Measurements from ENCODE around the gene CEP57L1.

CEP57L1 gene

GRCh38 chr6:109095036-109095834, at the start of gene CEP57L1:
CEP57L1 (plus strand) TSS chr6:109095507; CDS start chr6:109145222, 49,715 bp downstream.
- Histone ChIP-seq H3K4me2 (peak within 1 kb of the TSS; percentile 36; the same call in 1 of the 2 replicates), H3K79me2 (ENCODE audit: insufficient read depth, low read depth) (peaks cover 22% of the 10 kb centered on the region; the same call in 1 of the 2 replicates), H3K27ac (peak within 1 kb of the TSS; percentile 93), H3K4me1 (ENCODE audit: low read depth, poor library complexity, severe bottlenecking) (peaks cover 18% of the 10 kb centered on the region), H3K4me3 (IDR thresholded peaks at IDR 0.05; ENCODE audit: insufficient read depth, low read depth, low read length) (no peak within 1 kb of the TSS), H3K36me3 (ENCODE audit: insufficient read depth) (no peaks in the 10 kb centered on the region), H2AFZ (ENCODE audit: low read depth) (peak within 1 kb of the TSS; percentile 88), H3K9ac (peak within 1 kb of the TSS; percentile 76), H4K20me1 (ENCODE audit: insufficient read depth) (no peaks in the 10 kb centered on the region), H3K27me3 (ENCODE audit: insufficient read depth, low read depth) (no peaks in the 10 kb centered on the region)
- TF ChIP-seq CTCF (conservative IDR thresholded peaks at IDR 0.05; ENCODE audit: low read depth, low read length), result no peak

GRCh38 chr6:109048176-109048575, 47.1 kb upstream of the CEP57L1 start:
- Histone ChIP-seq H3K27ac (no peak overlapping the region), H3K36me3 (ENCODE audit: insufficient read depth) (no peaks in the 10 kb centered on the region), H3K4me1 (ENCODE audit: low read depth, poor library complexity, severe bottlenecking) (peaks cover 29% of the 10 kb centered on the region), H4K20me1 (ENCODE audit: insufficient read depth) (no peaks in the 10 kb centered on the region), H3K9ac (no peak overlapping the region), H3K79me2 (ENCODE audit: insufficient read depth, low read depth) (no peaks in the 10 kb centered on the region), H3K27me3 (ENCODE audit: insufficient read depth, low read depth) (no peaks in the 10 kb centered on the region), H3K4me2 (no peak overlapping the region), H2AFZ (ENCODE audit: low read depth) (no peak overlapping the region), H3K4me3 (IDR thresholded peaks at IDR 0.05; ENCODE audit: insufficient read depth, low read depth, low read length) (no peak overlapping the region)
- TF ChIP-seq CTCF (conservative IDR thresholded peaks at IDR 0.05; ENCODE audit: low read depth, low read length), result no peak

- Histone ChIP-seq H3K36me3 (ENCODE audit: insufficient read depth) (no peaks in the 10 kb centered on the region), H3K4me2 (no peak overlapping the region), H2AFZ (ENCODE audit: low read depth) (no peak overlapping the region), H3K27me3 (ENCODE audit: insufficient read depth, low read depth) (no peaks in the 10 kb centered on the region), H3K79me2 (ENCODE audit: insufficient read depth, low read depth) (no peaks in the 10 kb centered on the region), H3K4me1 (ENCODE audit: low read depth, poor library complexity, severe bottlenecking) (peaks cover 29% of the 10 kb centered on the region), H3K4me3 (IDR thresholded peaks at IDR 0.05; ENCODE audit: insufficient read depth, low read depth, low read length) (no peak overlapping the region), H3K27ac (no peak overlapping the region), H3K9ac (no peak overlapping the region), H4K20me1 (ENCODE audit: insufficient read depth) (no peaks in the 10 kb centered on the region)
- no peak for TF ChIP-seq CTCF (conservative IDR thresholded peaks at IDR 0.05; ENCODE audit: low read depth, low read length)
Measured at GRCh38 chr6:109048670-109049415, 46.5 kb upstream of the CEP57L1 start.

- Histone ChIP-seq H3K4me3 (IDR thresholded peaks at IDR 0.05; ENCODE audit: insufficient read depth, low read depth, low read length) (no peak overlapping the region), H3K4me2 (no peak overlapping the region), H3K9ac (no peak overlapping the region), H3K36me3 (ENCODE audit: insufficient read depth) (no peaks in the 10 kb centered on the region), H3K4me1 (ENCODE audit: low read depth, poor library complexity, severe bottlenecking) (peaks cover 29% of the 10 kb centered on the region), H3K27me3 (ENCODE audit: insufficient read depth, low read depth) (no peaks in the 10 kb centered on the region), H4K20me1 (ENCODE audit: insufficient read depth) (no peaks in the 10 kb centered on the region), H3K79me2 (ENCODE audit: insufficient read depth, low read depth) (no peaks in the 10 kb centered on the region), H3K27ac (no peak overlapping the region), H2AFZ (ENCODE audit: low read depth) (no peak overlapping the region)
- no peak for TF ChIP-seq CTCF (conservative IDR thresholded peaks at IDR 0.05; ENCODE audit: low read depth, low read length)
Measured at GRCh38 chr6:109050012-109050411, 45.3 kb upstream of the CEP57L1 start.

Measured in KMS-11 (cell line).